ENCODE results near the gene SDHAF1.

- TF ChIP-seq CTCF (conservative IDR thresholded peaks at IDR 0.05 in 1 of 2, IDR thresholded peaks at IDR 0.05 in 1 of 2; ENCODE audit: extremely low read depth in 1 of 2, insufficient read depth in 1 of 2, low read depth in 1 of 2, low read length in 2 of 2), result no peak
- TF ChIP-seq EZH2 (IDR thresholded peaks at IDR 0.05; ENCODE audit: borderline replicate concordance, low read length), result no peak
These were observed 24.2 kb downstream of the SDHAF1 start for GRCh38 chr19:36019061-36019670.

Data from mammary epithelial cell (primary cell).